ENCODE measurements around the gene TMEM119.

TMEM119 gene

GRCh38 chr12:108563136-108563803 is 34.6 kb downstream of the TMEM119 start:
- peak; percentile 70 for TF ChIP-seq CTCF (IDR thresholded peaks at IDR 0.05; ENCODE audit: extremely low read depth, missing control alignments)
- DNase-seq (ENCODE audit: low spot score) = peak; percentile 79

GRCh38 chr12:108562348-108563135 is 35.3 kb downstream of the TMEM119 start, which contains the start of gene ISCU:
Gene ISCU, plus strand, starts transcription at chr12:108562596. Its CDS starts 27 bp downstream, at chr12:108562623.
- DNase-seq (ENCODE audit: low spot score) = peak; percentile 94
- no peak for TF ChIP-seq CTCF (IDR thresholded peaks at IDR 0.05; ENCODE audit: extremely low read depth, missing control alignments)

GRCh38 chr12:108561852-108562347 is 36.0 kb downstream of the TMEM119 start:
- no peak for DNase-seq (ENCODE audit: low spot score)

GRCh38 chr12:108560752-108561719 is 36.8 kb downstream of the TMEM119 start, which contains the start of gene SART3:
Gene SART3, minus strand, starts transcription at chr12:108561173. Its CDS starts 19 bp downstream, at chr12:108561154.
- DNase-seq (ENCODE audit: low spot score) = peak; percentile 79
- no peak for TF ChIP-seq CTCF (IDR thresholded peaks at IDR 0.05; ENCODE audit: extremely low read depth, missing control alignments)

More at GRCh38 chr12:108561852-108562347, 36.0 kb downstream of the TMEM119 start:
- no peak for TF ChIP-seq CTCF (IDR thresholded peaks at IDR 0.05; ENCODE audit: extremely low read depth, missing control alignments)

GRCh38 chr12:108560321-108560721 is 37.6 kb downstream of the TMEM119 start:
- no peak for TF ChIP-seq CTCF (IDR thresholded peaks at IDR 0.05; ENCODE audit: extremely low read depth, missing control alignments)

GRCh38 chr12:108559748-108560147 is 38.1 kb downstream of the TMEM119 start:
- DNase-seq (ENCODE audit: low spot score) = no peak
- TF ChIP-seq CTCF (IDR thresholded peaks at IDR 0.05; ENCODE audit: extremely low read depth, missing control alignments) = no peak

More at GRCh38 chr12:108560321-108560721, 37.6 kb downstream of the TMEM119 start:
- DNase-seq (ENCODE audit: low spot score) = no peak

Data from GM20000 (cell line).